Measurements from ENCODE around the gene TLCD1. TPM values are rescaled to one million over a fixed set of nuclear protein-coding genes. Genes with fewer than 3 reads are reported as not detected.

TLCD1 gene
- polyA plus RNA-seq, 2 of the 4 experiments (the other 2 are of a cell fraction), result 36.7 to 83.3 TPM

GRCh38 chr17:28726226-28726626 is at the start of gene TLCD1 (continued):
- TF ChIP-seq RNF2 (IDR thresholded peaks at IDR 0.05; ENCODE audit: borderline replicate concordance, low read depth) (no peak), FOSL2 (IDR thresholded peaks at IDR 0.05) (no peak), FOSL2 (CRISPR knock-in tag; IDR thresholded peaks at IDR 0.05) (no peak), RCOR1 (IDR thresholded peaks at IDR 0.05; ENCODE audit: low read depth, low read length) (no peak), SREBF2 (IDR thresholded peaks at IDR 0.05) (no peak), RARB (CRISPR knock-in tag; IDR thresholded peaks at IDR 0.05) (no peak), JUN (IDR thresholded peaks at IDR 0.05) (no peak; a peak in 2 of 5 replicates), GATA3 (IDR thresholded peaks at IDR 0.05; ENCODE audit: borderline replicate concordance) (no peak), CEBPB (IDR thresholded peaks at IDR 0.05) (no peak), TP53 (CRISPR knock-in tag; IDR thresholded peaks at IDR 0.05) (no peak), HOXA7 (CRISPR knock-in tag; IDR thresholded peaks at IDR 0.05) (no peak), HDAC2 (IDR thresholded peaks at IDR 0.05) (no peak), NFE2L2 (conservative IDR thresholded peaks at IDR 0.05; ENCODE audit: low read length) (no peak), NR3C1 (IDR thresholded peaks at IDR 0.05) (no peak)

- FAIRE-seq, result no peak
- 92% methylated on average over 3 of the region's 3 CpGs for whole genome bisulfite sequencing (ENCODE audit: missing lambda C conversion rate)
- DNase-seq (ENCODE audit: low read depth in 1 of 2, low spot score in 1 of 2), result no peak
- POLR2A ChIA-PET, result no interaction called here
- no peak for ATAC-seq
- Histone ChIP-seq H3K9me3 (no peaks in the 10 kb centered on the region), H3K4me3 (no peak overlapping the region), H3K4me1 (peaks cover 3% of the 10 kb centered on the region; the same call in 1 of the 3 replicates), H3K27ac (no peak overlapping the region), H3K4me2 (no peak overlapping the region)
- no peak for TF ChIP-seq TFCP2L1 (CRISPR knock-in tag; IDR thresholded peaks at IDR 0.05)
- TF ChIP-seq KDM5A (IDR thresholded peaks at IDR 0.05), result no peak
- no peak for TF ChIP-seq HOXA7 (CRISPR knock-in tag; IDR thresholded peaks at IDR 0.05)
- TF ChIP-seq CEBPB (IDR thresholded peaks at IDR 0.05), result no peak
- no peak for TF ChIP-seq SMC3 (IDR thresholded peaks at IDR 0.05)
- TF ChIP-seq ATOH8 (CRISPR knock-in tag; IDR thresholded peaks at IDR 0.05; ENCODE audit: low read depth), result no peak
- TF ChIP-seq TP53 (CRISPR knock-in tag; IDR thresholded peaks at IDR 0.05), result no peak
- TF ChIP-seq NR3C1 (IDR thresholded peaks at IDR 0.05), result no peak
- CTCF ChIA-PET, result interaction anchor here (0.6 to 17.8 kb wide), 18 partner anchors 9 to 1374 kb away, joined by 3 to 493 read pairs (median 4); partner anchors contain the start of genes DHRS13, FLOT2 and SLC13A2
Measured at GRCh38 chr17:28774206-28774605, 48.2 kb upstream of the TLCD1 start.

- CTCF ChIA-PET, result interaction anchor here (0.6 to 17.8 kb wide), 17 partner anchors 10 to 1374 kb away, joined by 3 to 493 read pairs (median 3); partner anchors contain the start of genes DHRS13, FLOT2 and SLC13A2
- POLR2A ChIA-PET, result no interaction called here
Measured at GRCh38 chr17:28773736-28774135, 47.7 kb upstream of the TLCD1 start.

More at GRCh38 chr17:28773736-28774135, 47.7 kb upstream of the TLCD1 start:
- Histone ChIP-seq H3K4me2 (no peak overlapping the region), H3K4me3 (no peak overlapping the region), H3K4me1 (peaks cover 3% of the 10 kb centered on the region; the same call in 1 of the 3 replicates), H3K27ac (no peak overlapping the region), H3K9me3 (no peaks in the 10 kb centered on the region)
- WGBS (ENCODE audit: missing lambda C conversion rate), result 92% methylated on average over 6 of the region's 6 CpGs
- ATAC-seq, result no peak
- no peak for TF ChIP-seq ELK1 (IDR thresholded peaks at IDR 0.05; ENCODE audit: low read depth, low read length)
- no peak for TF ChIP-seq CBX2 (IDR thresholded peaks at IDR 0.05; ENCODE audit: borderline replicate concordance, low read depth)
- TF ChIP-seq HOXB5 (CRISPR knock-in tag; IDR thresholded peaks at IDR 0.05), result no peak
- TF ChIP-seq JUN (IDR thresholded peaks at IDR 0.05), result no peak
- no peak for TF ChIP-seq ZNF302 (CRISPR knock-in tag; IDR thresholded peaks at IDR 0.05)
- TF ChIP-seq CHD4 (IDR thresholded peaks at IDR 0.05; ENCODE audit: borderline replicate concordance), result no peak
- no peak for TF ChIP-seq CBX8 (IDR thresholded peaks at IDR 0.05)
- no peak for TF ChIP-seq EHMT2 (IDR thresholded peaks at IDR 0.05; ENCODE audit: low read depth)
- TF ChIP-seq REST (IDR thresholded peaks at IDR 0.05), result no peak
- DNase-seq (ENCODE audit: low read depth in 1 of 2, low spot score in 1 of 2), result no peak
- FAIRE-seq, result no peak
